HG02852 (cell line): Measurements from ENCODE around the gene CMIP.
"Not testable (repeated sequence)": the region's sequence is repeated elsewhere in the genome, so short reads cannot be mapped to it uniquely, and the experiment has no call there.

Experiments used
- ATAC-seq: cut with Tn5 transposase; IDR thresholded peaks from one replicate; pipeline ENCODE4 v1.9.1; 2021; ENCODE audit warnings: mild to moderate bottlenecking, moderate library complexity; ENCODE audit not compliant: unreplicated experiment

The CMIP gene

GRCh38 chr16:81562926-81563325 is 118.3 kb downstream of the CMIP start:
- ATAC-seq, result no peak

DNA sequence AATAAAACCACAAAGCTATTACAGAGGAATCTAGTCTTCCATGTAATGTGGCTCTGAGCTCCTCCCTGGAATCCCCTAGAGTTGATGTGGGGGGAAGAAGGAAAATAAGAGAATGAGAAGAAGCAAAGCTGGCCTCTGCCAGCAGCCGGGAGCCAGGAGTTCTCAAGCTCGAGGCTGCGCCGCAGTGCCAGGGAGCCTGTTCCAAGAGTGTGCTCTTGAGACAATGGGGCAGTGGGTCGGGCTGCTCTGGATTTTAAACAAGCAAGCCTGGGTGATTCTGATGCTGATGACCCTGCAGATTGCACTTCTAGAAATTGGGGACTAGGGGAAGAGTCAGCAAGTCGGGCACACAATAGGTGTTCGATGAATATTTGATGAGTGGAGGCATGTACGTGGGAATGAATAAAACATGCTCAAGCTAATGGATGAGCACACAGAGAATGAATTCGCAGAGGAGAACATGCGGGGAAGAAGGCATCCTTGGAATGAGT is 119.9 kb downstream of the CMIP start:
- no peak for ATAC-seq

DNA sequence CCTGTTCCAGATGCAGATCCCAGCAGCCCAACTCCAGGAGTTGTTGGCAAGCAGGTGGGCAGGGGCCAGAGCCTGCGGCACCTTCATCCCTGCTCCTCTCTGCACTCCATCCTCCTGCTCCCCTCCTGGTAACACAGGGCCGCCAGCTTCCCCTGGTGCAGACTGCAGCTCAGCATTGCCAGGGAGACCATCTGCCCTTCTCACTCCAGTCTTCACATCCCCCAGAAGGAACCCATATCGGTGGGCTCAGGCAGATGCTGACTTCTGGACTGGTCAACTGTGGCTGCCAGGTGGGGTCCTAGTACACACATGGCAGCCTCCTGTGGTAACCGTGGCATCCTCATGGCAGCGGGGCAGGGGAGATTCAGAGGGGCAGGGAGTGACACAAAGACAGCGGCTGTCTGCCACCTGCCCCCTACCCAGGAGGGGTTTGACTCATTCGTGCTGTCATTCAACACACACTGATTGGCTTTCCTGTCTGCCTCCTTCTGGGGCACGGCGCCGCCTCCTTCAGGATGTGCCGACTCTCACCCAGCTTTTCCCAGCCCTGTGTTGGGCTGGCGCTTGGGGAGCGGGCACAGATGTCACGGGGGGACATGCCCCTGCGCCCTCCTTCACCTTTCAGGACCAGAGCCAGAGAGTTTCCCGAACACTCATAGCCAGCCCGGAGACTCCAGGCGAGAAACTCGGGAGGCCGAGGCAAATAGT is 120.9 kb downstream of the CMIP start:
- no peak for ATAC-seq

- ATAC-seq, result no peak
Observed at GRCh38 chr16:81566086-81567007, 121.7 kb downstream of the CMIP start.

DNA sequence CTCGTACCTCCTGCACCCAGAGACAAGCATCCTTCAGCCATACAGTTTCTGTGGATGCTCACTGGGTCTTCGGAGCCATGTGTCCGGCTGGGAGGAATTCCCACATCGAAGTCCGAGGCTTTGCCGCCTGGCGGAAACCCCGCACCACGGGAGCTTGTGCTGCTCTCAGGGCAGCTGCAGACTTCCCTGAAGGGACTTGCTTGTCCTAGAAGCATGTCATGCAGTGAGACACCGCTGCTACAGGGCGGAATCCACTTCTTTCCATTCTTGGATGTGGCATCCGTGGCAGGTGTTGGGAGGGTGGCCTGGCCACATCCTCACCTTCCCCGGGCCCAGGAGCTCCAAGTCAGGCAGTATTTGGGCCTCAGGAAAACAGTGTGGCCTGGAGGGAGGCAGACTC is 122.5 kb downstream of the CMIP start:
- ATAC-seq, result no peak

GRCh38 chr16:81567987-81568748 is 123.6 kb downstream of the CMIP start:
- no peak for ATAC-seq

DNA sequence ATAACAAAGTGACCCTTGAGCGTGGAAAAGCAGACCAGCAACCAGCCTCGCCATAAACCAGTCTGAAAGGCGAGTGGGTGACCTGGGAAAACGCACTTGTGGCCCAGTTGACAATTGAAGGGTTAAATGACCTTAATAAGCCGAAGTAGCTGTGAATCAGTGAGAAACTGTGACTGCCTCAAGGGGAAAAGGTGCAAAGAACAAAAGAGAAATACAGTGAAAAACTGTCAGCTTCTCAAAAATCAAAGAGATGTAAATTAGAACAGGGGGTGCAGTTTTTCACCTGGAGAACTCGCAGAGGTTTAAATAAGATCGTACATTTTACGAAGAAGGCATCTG is 124.1 kb downstream of the CMIP start:
- ATAC-seq, result no peak

DNA sequence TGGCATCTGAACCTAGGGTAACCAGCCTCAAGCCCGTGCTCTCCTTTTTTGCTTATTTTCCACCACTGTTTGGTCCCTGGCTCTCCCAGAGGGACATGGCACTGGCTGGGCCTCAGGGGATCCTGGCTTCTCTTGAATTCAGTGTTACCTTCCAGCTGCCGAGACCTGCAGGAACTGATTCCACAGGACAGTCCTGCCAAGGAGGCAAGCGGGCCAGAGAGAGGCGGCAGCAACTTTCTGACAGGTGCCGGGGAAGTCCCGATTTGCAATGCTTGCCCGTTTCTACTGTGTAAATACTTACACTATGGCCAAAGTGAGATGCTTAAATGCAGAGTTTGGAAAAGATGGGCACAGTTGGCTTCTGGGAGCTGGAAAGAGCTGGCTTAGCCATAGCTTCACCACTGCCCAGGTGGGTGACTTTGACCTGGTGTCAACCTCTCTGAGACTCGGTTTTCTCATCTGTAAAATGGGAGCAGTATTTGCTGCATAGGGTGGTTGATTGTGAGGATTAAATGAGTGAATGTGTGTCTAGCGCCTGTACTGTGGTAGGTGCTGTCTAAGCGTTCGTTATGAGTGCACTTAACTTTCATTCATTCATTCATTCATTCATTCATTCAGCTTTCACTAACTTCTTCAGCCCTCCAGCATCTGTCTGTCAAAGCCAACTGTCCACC is 124.9 kb downstream of the CMIP start:
- no peak for ATAC-seq

GRCh38 chr16:81570151-81570846 is 125.7 kb downstream of the CMIP start:
- no peak for ATAC-seq

- no peak for ATAC-seq
Observed at GRCh38 chr16:81571175-81571574, 126.6 kb downstream of the CMIP start.

GRCh38 chr16:81571592-81572385 is 127.2 kb downstream of the CMIP start:
- ATAC-seq, result no peak

DNA sequence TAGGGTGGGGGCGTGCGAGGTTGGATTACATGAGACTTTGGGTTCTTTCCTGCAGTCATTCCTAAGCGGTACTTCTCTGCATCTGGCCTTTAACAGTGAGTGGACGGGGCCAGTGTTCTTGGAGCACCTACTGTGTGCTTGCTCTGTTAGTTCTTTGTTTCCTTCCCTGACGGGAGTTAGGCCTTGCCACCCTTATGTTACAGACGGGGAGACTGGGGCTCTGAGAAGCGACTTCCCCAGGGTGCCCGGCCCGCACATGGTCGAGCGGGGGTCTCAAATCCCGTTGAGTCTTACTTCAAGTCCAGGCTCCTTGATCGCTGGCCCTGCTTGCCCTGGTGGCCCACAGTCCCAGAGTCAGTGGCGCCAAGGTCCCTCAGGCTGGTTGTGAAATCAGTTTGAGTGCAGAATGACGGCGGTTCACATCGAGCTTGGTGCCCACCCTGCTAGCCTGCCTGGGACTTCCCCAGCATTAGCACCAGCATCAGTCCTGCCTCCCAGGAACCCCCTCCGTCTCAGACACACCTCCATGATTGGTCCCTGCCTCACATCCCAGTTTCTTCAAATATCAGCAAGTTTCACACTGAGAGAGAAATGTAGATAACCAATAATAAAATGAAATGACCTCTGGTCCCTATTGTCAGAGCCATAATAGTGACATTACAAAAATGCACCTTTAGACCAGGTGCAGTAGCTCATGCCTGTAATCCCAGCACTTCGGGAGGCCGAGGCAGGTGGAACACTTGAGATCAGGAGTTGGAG is 128.0 kb downstream of the CMIP start:
- ATAC-seq, result no peak

DNA sequence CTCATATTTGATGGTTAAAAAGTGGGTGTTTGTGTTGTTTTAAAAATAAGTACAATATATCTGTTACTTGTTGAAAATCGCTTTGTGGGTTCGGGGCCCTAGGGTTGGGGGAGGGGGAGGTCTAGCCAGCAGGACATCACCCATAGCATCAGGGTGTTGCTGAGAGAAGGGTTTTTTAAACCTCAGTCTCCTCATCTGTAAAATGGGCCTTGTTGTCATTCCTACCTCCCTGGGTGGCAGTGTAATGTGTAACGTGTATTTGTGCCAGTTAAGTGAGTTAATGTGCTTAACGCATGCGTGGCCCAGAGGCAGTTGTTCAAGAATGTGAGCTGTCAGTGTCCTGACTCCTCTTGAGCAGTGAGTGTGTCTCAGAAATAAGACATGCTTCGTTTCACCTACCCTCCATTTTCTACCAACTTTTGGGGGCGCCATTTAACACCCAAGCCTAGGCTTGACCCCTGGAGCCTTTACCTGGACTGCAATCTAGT is 129.0 kb downstream of the CMIP start:
- no peak for ATAC-seq

DNA sequence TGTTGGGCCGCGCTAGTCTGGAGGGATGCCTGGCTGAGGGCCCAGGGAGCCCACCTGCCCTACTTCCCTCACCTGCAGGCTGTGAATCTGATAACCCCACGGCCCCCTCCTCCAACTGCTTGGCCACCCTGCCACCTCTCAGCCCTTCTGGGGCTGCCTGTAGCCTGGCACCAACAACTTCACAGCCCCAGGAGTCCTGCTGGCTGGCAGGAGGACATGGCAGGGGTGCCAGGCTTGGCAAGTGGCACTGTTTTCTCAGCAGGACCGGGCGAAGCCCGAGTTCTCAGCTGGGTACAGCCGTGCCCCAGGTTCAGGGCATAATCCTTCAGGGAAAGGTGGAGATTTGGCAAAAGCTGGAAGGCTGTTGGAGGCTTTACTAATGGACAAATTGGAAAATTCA is 129.6 kb downstream of the CMIP start:
- ATAC-seq, result no peak

DNA sequence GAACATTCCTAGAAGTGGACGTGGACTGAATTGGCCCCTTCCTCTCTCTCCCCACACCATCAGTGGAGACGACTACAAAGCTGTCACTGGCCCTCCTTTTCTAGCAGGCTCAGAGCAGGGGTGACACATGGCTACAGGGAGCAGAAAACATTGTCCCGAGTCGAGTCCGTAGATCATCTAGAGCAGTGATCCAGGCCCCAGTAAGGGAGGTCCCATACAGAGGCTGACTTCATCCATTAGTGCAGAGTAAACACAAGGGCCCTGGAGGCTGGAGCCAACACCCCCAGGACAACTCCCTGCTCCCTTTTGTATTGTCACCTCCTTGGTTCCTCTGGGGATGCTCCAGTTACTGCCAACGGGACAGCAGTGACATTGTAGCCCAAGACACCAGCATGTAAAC is 130.7 kb downstream of the CMIP start:
- ATAC-seq, result no peak

DNA sequence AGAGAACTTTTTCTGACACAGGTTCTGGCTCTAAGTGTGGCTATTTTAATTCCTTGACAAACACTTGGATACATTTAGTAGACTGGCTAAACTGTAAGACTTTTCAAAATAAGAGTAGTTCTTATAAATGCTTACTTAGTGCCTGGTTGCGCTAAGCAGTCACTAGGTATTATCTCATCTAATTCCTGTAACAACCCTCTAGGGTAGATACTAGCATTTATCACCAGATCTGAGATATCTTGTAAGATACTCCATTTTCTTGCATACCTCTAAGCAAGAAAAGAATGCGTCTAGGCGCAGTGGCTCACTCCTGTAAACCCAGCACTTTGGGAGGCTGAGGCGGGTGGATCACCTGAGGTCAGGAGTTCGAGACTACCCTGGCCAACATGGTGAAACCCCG is 131.2 kb downstream of the CMIP start:
- no peak for ATAC-seq

GRCh38 chr16:81576696-81577095 is 132.1 kb downstream of the CMIP start:
- ATAC-seq, result no peak

- not testable (repeated sequence) for ATAC-seq
Observed at GRCh38 chr16:81577272-81577671, 132.7 kb downstream of the CMIP start.

DNA sequence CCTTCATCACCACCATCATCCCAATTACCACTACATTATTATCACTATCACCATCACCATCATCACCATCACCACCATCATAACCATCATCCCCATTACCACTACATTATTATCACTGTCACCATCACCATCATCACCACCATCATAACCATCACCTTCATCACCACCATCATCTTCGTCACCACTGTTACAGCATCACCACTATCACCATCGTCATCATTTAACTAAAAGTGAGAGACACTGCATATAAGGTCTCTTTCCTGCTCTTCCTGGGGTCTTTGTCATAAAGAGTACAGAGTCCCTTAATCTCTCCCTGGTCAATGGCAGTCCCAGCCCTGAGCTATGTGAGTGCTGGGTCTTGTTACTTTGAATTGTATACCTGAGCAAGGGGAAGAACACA is 133.5 kb downstream of the CMIP start:
- no peak for ATAC-seq
